KMS-11 (cell line): ENCODE measurements around the gene P4HA3.
A peak's percentile ranks its signal among the peaks of the same experiment; 100 is the strongest.

Experiments
- H2AFZ ChIP-seq: fragments of 200-600 bp; sonication (generic); 2 replicates; pipeline ENCODE4 v1.6.1; 2016; ENCODE audit warnings: antibody characterized with exemption, mixed run types, low read depth
- H3K27ac ChIP-seq: fragments of 200-600 bp; sonication (generic); 2 replicates; pipeline ENCODE4 v1.6.1; 2016; ENCODE audit warnings: mild to moderate bottlenecking, mixed run types
- H3K27me3 ChIP-seq: fragments of 200-600 bp; sonication (generic); 2 replicates; pipeline ENCODE4 v1.6.1; 2017; ENCODE audit warnings: mild to moderate bottlenecking, low read depth, mixed run types, moderate library complexity; ENCODE audit not compliant: insufficient read depth
- H3K36me3 ChIP-seq: fragments of 200-600 bp; sonication (generic); 2 replicates; pipeline ENCODE4 v1.6.1; 2017; ENCODE audit warnings: mild to moderate bottlenecking, mixed run types; ENCODE audit not compliant: insufficient read depth
- H3K4me1 ChIP-seq: fragments of 200-600 bp; sonication (generic); 2 replicates; pipeline ENCODE4 v1.6.1; 2016; ENCODE audit warnings: mild to moderate bottlenecking, low read depth, mixed run types; ENCODE audit not compliant: poor library complexity, severe bottlenecking
- H3K4me2 ChIP-seq: fragments of 200-600 bp; sonication (generic); 2 replicates; pipeline ENCODE4 v1.7.0; 2016; ENCODE audit warnings: mild to moderate bottlenecking, mixed run types
- H3K4me3 ChIP-seq: fragments of 200-600 bp; sonication (generic); IDR thresholded peaks from 2 replicates; pipeline ENCODE4 v1.6.1; 2017; ENCODE audit warnings: low read depth, low read length, mixed read lengths; ENCODE audit not compliant: insufficient read depth
- H3K79me2 ChIP-seq: fragments of 200-600 bp; sonication (generic); 2 replicates; pipeline ENCODE4 v1.6.1; 2016; ENCODE audit warnings: low read depth, mixed run types; ENCODE audit not compliant: insufficient read depth
- H3K9ac ChIP-seq: fragments of 200-600 bp; sonication (generic); 2 replicates; pipeline ENCODE4 v1.6.1; 2016; ENCODE audit warnings: mild to moderate bottlenecking, mixed run types
- H4K20me1 ChIP-seq: fragments of 200-600 bp; sonication (generic); 2 replicates; pipeline ENCODE4 v1.6.1; 2016; ENCODE audit warnings: mild to moderate bottlenecking, mixed run types; ENCODE audit not compliant: insufficient read depth
- TF ChIP-seq, protein P1 (sequence below): fragments of 200-600 bp; sonication (generic); conservative IDR thresholded peaks from 2 replicates; pipeline ENCODE4 v1.6.1; 2017; ENCODE audit warnings: low read depth, mild to moderate bottlenecking, antibody characterized with exemption, low read length, moderate library complexity, mixed read lengths

Gene P4HA3

DNA sequence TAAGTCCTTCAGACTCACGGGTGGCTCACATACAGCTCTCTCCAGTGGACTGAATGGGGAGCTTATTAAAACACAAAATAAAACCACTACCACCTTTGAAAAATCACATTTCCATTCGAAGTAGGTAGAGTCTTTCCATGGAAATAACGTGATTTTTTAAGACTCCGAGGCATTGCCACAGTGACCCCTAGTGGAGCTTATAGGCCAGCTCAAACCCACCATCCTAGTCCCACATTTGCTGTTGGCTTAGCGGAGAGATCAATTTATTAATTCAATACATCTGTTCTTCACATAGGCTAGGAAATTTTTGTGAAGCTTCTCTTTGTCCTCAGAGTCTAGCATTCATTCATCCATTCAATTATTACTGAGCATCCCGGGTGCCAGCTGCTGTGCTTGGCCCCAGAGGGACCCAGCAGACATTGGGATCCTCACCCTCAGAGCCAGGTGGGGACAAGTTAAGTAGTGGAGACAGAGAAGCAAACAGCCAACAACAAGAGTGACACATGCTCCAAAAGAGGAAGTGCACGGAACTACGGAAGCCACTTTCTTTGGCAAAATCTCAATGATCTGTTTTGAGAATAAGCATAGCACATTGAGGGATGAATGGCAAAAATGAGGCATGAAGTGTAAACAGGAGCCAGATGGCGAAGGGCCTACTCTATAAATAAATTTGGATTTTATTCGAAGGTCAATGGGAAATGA, 10.2 kb upstream of the P4HA3 start:
- no peak overlapping the region for H2AFZ ChIP-seq
- H3K4me2 ChIP-seq, result no peak overlapping the region
- no peaks in the 10 kb centered on the region for H4K20me1 ChIP-seq
- no peaks in the 10 kb centered on the region for H3K4me1 ChIP-seq
- TF ChIP-seq, protein P1, sequence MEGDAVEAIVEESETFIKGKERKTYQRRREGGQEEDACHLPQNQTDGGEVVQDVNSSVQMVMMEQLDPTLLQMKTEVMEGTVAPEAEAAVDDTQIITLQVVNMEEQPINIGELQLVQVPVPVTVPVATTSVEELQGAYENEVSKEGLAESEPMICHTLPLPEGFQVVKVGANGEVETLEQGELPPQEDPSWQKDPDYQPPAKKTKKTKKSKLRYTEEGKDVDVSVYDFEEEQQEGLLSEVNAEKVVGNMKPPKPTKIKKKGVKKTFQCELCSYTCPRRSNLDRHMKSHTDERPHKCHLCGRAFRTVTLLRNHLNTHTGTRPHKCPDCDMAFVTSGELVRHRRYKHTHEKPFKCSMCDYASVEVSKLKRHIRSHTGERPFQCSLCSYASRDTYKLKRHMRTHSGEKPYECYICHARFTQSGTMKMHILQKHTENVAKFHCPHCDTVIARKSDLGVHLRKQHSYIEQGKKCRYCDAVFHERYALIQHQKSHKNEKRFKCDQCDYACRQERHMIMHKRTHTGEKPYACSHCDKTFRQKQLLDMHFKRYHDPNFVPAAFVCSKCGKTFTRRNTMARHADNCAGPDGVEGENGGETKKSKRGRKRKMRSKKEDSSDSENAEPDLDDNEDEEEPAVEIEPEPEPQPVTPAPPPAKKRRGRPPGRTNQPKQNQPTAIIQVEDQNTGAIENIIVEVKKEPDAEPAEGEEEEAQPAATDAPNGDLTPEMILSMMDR, result peak; percentile 74
- H3K79me2 ChIP-seq, result no peaks in the 10 kb centered on the region
- H3K9ac ChIP-seq, result no peak overlapping the region
- no peaks in the 10 kb centered on the region for H3K27me3 ChIP-seq
- H3K4me3 ChIP-seq, result no peak overlapping the region
- no peaks in the 10 kb centered on the region for H3K36me3 ChIP-seq
- no peak overlapping the region for H3K27ac ChIP-seq

DNA sequence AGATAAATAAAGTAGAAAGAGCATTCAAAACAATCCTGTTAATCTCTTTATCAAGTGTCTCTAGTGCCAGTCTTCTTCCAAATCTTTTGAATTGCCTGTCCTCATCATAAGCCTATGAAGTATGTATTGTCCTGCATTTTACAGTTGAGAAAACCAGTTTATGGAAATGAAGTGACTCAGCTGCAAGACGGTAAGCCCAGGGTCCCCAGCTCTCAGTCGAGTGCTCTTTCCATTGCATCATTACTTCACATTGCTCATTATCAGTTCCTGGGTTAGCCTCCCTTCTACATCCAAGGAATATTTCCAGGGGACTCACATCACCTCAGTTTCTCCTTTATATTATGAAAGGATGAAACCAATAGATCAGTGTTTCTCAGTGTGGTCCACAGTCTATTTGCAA, 9.1 kb upstream of the P4HA3 start:
- Histone ChIP-seq H3K27ac (no peak overlapping the region), H2AFZ (no peak overlapping the region), H3K4me1 (no peaks in the 10 kb centered on the region), H3K4me3 (no peak overlapping the region), H3K4me2 (no peak overlapping the region), H3K36me3 (no peaks in the 10 kb centered on the region), H3K9ac (no peak overlapping the region), H3K27me3 (no peaks in the 10 kb centered on the region), H4K20me1 (no peaks in the 10 kb centered on the region), H3K79me2 (no peaks in the 10 kb centered on the region)
- TF ChIP-seq, protein P1, result no peak

DNA sequence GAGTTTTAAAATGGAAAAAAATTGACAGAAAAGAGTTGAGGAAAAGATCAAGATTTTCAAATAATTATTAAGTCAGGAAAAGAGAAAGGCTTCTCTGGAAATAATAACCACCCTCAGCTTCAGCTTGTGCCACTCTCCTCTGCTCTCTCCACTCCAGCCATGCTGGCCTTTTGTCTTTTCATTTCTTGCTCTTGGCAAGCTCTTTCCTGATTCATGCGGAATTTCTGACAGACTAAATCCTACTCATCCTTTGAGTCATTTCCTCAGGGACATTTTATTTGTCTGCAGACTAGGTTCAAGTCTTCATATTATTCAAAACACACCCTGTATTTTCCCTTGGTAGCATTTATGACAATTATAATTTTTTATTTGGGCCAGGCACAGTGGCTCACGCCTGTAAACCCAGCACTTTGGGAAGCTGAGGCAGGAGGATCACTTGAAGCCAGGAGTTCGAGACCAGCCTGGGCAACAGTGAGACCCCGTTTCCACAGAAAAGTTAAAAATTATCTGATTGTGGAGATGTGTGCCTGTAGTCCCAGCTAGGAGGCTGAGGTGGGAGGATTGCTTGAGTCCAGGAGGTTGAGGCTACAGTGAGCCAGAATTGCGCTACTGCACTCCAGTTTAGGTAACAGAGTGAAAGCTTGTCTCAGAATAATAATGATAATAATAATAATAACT, 7.8 kb upstream of the P4HA3 start:
- TF ChIP-seq, protein P1, result no peak
- Histone ChIP-seq H3K79me2 (no peaks in the 10 kb centered on the region), H3K4me1 (no peaks in the 10 kb centered on the region), H3K9ac (no peak overlapping the region), H3K27me3 (no peaks in the 10 kb centered on the region), H3K36me3 (no peaks in the 10 kb centered on the region), H3K27ac (no peak overlapping the region), H3K4me2 (no peak overlapping the region), H4K20me1 (no peaks in the 10 kb centered on the region), H2AFZ (no peak overlapping the region), H3K4me3 (no peak overlapping the region)

DNA sequence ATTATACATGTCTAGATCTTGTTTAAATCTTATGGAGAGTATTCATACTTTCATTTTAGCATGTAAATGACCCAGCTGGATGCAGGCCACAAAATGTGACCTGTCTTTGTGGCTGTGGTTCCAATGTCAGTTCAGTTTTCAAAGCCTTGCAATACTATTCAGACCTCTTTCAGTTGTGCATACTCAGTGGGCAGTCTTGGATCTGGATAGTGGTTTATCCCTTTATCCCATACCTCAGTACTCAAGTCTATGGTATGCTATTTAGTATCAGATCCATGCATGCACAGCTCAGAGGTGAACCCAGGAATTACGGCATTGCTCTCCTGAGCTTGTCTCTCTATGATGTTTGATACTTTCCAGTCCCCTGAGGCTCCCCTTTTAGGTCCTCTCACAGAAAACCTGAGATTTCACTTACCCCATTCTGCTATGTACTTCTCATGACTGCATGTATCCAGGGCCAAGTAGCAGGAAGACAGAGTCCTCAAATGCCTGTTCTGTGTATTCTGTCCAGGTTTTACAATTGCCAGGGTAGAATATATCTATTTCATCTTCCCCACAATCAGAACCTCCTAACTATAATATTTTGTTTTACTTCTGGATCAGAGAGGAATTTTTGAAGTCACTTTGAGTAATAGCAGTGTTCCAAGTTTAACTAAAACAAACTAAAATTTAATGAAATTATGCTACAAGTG, 6.9 kb upstream of the P4HA3 start:
- Histone ChIP-seq H3K79me2 (no peaks in the 10 kb centered on the region), H2AFZ (no peak overlapping the region), H3K4me3 (no peak overlapping the region), H3K36me3 (no peaks in the 10 kb centered on the region), H3K9ac (no peak overlapping the region), H3K27ac (no peak overlapping the region), H4K20me1 (no peaks in the 10 kb centered on the region), H3K4me1 (no peaks in the 10 kb centered on the region), H3K27me3 (no peaks in the 10 kb centered on the region), H3K4me2 (no peak overlapping the region)
- TF ChIP-seq, protein P1, result no peak
